Keratinocyte (primary cell): ENCODE measurements around the gene LYPD6. TPM values are rescaled to one million over a fixed set of nuclear protein-coding genes. Genes with fewer than 3 reads are reported as not detected.

Experiments used
- DNase-seq: peaks from one replicate; pipeline ENCODE4 v3.0.0-alpha.2; 2011; ENCODE audit warnings: low read depth, missing footprints, low spot score
- FAIRE-seq: peaks from 2 replicates; lab custom pipeline; 2011; peaks lifted over from hg19 to GRCh38; lab: Jason Lieb, UNC
- H2AFZ ChIP-seq: 2 replicates; pipeline ENCODE4 v1.6.0; 2012; ENCODE audit warnings: low read length, control low read depth, inconsistent platforms; ENCODE audit not compliant: control insufficient read depth
- H3K27ac ChIP-seq: 2 replicates; pipeline ENCODE4 v1.5.1; 2011; ENCODE audit warnings: low read length; ENCODE audit not compliant: control insufficient read depth, insufficient read depth
- H3K27me3 ChIP-seq: 3 replicates; pipeline ENCODE4 v1.6.0; 2011; ENCODE audit warnings: low read length; ENCODE audit not compliant: control insufficient read depth, insufficient read depth; ENCODE audit errors: extremely low read depth
- H3K36me3 ChIP-seq, 2 experiments: 2 replicates in 1 of 2; 3 replicates in 1 of 2; pipeline ENCODE4 v1.5.1; 2011; ENCODE audit warnings: low read length in 2 of 2, mild to moderate bottlenecking in 1 of 2; ENCODE audit not compliant: control insufficient read depth in 2 of 2, insufficient read depth in 2 of 2; ENCODE audit errors: extremely low read depth in 1 of 2
- H3K4me1 ChIP-seq: 3 replicates; pipeline ENCODE4 v1.5.1; 2011; ENCODE audit warnings: low read length; ENCODE audit not compliant: control insufficient read depth, insufficient read depth; ENCODE audit errors: extremely low read depth
- H3K4me2 ChIP-seq: 3 replicates; pipeline ENCODE4 v1.6.0; 2011; ENCODE audit warnings: low read depth, low read length; ENCODE audit not compliant: control insufficient read depth, insufficient read depth; ENCODE audit errors: extremely low read depth
- H3K4me3 ChIP-seq, 3 experiments: fragments of 200-600 bp in 1 of 3; sonication (generic) in 1 of 3; 2 replicates in 2 of 3; 3 replicates in 1 of 3; pipeline ENCODE4 v1.5.1; 2011 to 2016; ENCODE audit warnings: low read length in 3 of 3, mild to moderate bottlenecking in 3 of 3, control low read depth in 2 of 3, inconsistent platforms in 1 of 3, low read depth in 1 of 3, mixed read lengths in 1 of 3, mixed run types in 1 of 3, moderate library complexity in 1 of 3; ENCODE audit not compliant: control insufficient read depth in 2 of 3, insufficient read depth in 2 of 3; ENCODE audit errors: extremely low read depth in 1 of 3
- H3K79me2 ChIP-seq: 2 replicates; pipeline ENCODE4 v1.6.0; 2012; ENCODE audit warnings: low read length; ENCODE audit not compliant: control insufficient read depth, insufficient read depth
- H3K9ac ChIP-seq: 3 replicates; pipeline ENCODE4 v1.6.0; 2011; ENCODE audit warnings: low read length; ENCODE audit not compliant: control insufficient read depth, insufficient read depth; ENCODE audit errors: extremely low read depth
- H3K9me1 ChIP-seq: 3 replicates; pipeline ENCODE4 v1.6.0; 2011; ENCODE audit warnings: low read length; ENCODE audit not compliant: control insufficient read depth, insufficient read depth; ENCODE audit errors: extremely low read depth
- H3K9me3 ChIP-seq: 2 replicates; pipeline ENCODE4 v1.5.1; 2012; ENCODE audit warnings: low read depth, low read length; ENCODE audit not compliant: control insufficient read depth
- H4K20me1 ChIP-seq: 3 replicates; pipeline ENCODE4 v1.6.0; 2011; ENCODE audit warnings: low read length; ENCODE audit not compliant: control insufficient read depth, insufficient read depth; ENCODE audit errors: extremely low read depth
- EZH2 ChIP-seq: IDR thresholded peaks from one replicate; pipeline ENCODE4 v1.6.1; 2012; ENCODE audit warnings: inconsistent platforms, mild to moderate bottlenecking, low read length, moderate library complexity
- dilution Hi-C: fragments of 300-500 bp; cut with MboI; formaldehyde crosslinking; loops from one replicate; pipeline ENCODE4 v1.7.0; 2020; ENCODE audit warnings: low sequenced_read_pairs; ENCODE audit not compliant: extremely low pct_ligation_motif_present
- polyA plus RNA-seq, 5 experiments: library from polyadenylated mRNA; depleted of rRNA in 3 of 5; stranded (reverse) in 3 of 5; stranded (forward) in 1 of 5; unstranded in 1 of 5; fragments of >200 nt; gene quantifications; 1 replicate in 1 of 5; 2 replicates in 3 of 5; 3 replicates in 1 of 5; pipeline versions ENCODE4 v1.2.1 to v1.2.3, GENCODE V29; 2011 to 2012; ENCODE audit warnings: missing spikeins in 2 of 5, low read depth in 1 of 5, low replicate concordance in 1 of 5
- TF ChIP-seq, protein P1 (sequence below), 3 experiments: IDR thresholded peaks in 1 of 3; conservative IDR thresholded peaks in 1 of 3; optimal IDR thresholded peaks in 1 of 3; 2 replicates in 2 of 3; 3 replicates in 1 of 3; pipeline versions ENCODE3 to v1.5.1; 2011; ENCODE audit warnings: low read length in 3 of 3, mild to moderate bottlenecking in 3 of 3, moderate library complexity in 2 of 3, control low read depth in 1 of 3, inconsistent platforms in 1 of 3; ENCODE audit not compliant: insufficient read depth in 2 of 3; ENCODE audit errors: extremely low read depth in 1 of 3

Gene LYPD6
- polyA plus RNA-seq, 1 donor (not counting 4 experiments of a cell fraction or from before 2014, with no cell fraction given): 3.5 TPM

DNA sequence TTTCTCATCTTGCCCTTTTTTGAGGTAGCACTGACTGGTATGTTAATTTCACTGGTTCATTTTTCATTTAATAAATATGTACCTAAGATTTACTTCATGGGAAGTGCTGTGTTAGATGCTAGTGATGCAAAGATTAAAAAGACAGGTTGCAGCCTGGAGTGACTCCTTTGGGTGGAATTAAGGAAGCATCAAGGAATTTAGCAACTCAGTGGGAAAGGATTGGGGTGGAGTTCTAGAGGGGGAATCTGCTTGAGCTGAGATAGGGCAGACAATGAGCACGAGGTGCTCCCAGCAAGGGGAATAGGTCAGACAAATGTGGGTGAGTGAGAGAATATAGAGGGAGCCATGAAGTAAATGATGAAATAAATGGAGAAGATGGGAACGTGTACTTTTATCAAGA lies 57.0 kb downstream of the LYPD6 start:
- no peak overlapping the region for H3K9ac ChIP-seq
- no peaks in the 10 kb centered on the region for H4K20me1 ChIP-seq
- dilution Hi-C loops: no loop called here
- no peak overlapping the region for H3K27ac ChIP-seq
- H2AFZ ChIP-seq: no peak overlapping the region
- TF ChIP-seq, protein P1, sequence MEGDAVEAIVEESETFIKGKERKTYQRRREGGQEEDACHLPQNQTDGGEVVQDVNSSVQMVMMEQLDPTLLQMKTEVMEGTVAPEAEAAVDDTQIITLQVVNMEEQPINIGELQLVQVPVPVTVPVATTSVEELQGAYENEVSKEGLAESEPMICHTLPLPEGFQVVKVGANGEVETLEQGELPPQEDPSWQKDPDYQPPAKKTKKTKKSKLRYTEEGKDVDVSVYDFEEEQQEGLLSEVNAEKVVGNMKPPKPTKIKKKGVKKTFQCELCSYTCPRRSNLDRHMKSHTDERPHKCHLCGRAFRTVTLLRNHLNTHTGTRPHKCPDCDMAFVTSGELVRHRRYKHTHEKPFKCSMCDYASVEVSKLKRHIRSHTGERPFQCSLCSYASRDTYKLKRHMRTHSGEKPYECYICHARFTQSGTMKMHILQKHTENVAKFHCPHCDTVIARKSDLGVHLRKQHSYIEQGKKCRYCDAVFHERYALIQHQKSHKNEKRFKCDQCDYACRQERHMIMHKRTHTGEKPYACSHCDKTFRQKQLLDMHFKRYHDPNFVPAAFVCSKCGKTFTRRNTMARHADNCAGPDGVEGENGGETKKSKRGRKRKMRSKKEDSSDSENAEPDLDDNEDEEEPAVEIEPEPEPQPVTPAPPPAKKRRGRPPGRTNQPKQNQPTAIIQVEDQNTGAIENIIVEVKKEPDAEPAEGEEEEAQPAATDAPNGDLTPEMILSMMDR (optimal IDR thresholded peaks at IDR 0.05 in 1 of 3, IDR thresholded peaks at IDR 0.05 in 1 of 3, conservative IDR thresholded peaks at IDR 0.05 in 1 of 3; ENCODE audit: extremely low read depth in 1 of 3, insufficient read depth in 2 of 3, low read length in 3 of 3): no peak
- no peak for TF ChIP-seq EZH2
- H3K4me3 ChIP-seq: no peak overlapping the region
- no peaks in the 10 kb centered on the region for H3K27me3 ChIP-seq
- FAIRE-seq: no peak
- H3K9me3 ChIP-seq: no peaks in the 10 kb centered on the region
- no peaks in the 10 kb centered on the region for H3K9me1 ChIP-seq
- DNase-seq: no peak
- no peak overlapping the region for H3K4me2 ChIP-seq
- no peaks in the 10 kb centered on the region for H3K79me2 ChIP-seq
- no peaks in the 10 kb centered on the region for H3K36me3 ChIP-seq
- no peaks in the 10 kb centered on the region for H3K4me1 ChIP-seq

DNA sequence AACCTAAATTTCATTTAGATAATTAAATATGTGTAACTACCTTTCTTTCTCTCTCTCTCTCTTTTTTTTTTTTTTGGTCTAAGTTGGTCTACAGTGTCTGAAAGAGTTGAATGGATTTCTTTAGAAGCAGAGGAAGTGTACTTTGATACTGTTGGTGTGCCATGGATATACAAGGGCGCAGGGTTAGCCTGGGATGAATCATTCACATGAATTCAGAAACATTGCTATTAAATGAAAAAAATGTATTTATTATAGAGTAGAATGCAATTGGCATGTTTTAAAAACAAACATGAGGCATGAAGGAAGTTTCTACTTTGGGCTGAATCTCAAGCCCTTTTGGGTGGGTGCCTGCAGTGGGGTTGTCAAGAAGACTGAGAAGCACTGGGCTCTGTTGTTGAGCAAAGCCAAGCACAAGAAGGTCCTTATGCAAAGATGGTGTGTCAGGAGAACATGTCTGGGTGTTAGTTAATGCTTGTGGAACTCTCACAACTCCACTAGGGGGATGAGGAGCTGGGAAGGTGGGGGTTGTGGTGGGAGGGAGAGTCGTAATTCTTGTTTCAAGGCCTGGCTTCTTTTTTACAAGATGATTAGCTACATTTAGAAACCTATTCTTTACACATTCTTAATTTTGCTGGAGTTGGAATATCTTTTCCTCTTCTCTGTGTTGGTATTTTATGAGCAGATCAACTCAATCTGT lies 57.9 kb downstream of the LYPD6 start:
- TF ChIP-seq, protein P1 (optimal IDR thresholded peaks at IDR 0.05 in 1 of 3, IDR thresholded peaks at IDR 0.05 in 1 of 3, conservative IDR thresholded peaks at IDR 0.05 in 1 of 3; ENCODE audit: extremely low read depth in 1 of 3, insufficient read depth in 2 of 3, low read length in 3 of 3): peak in 2 of 3 experiments; percentile 8 to 14
- no peak for TF ChIP-seq EZH2
- dilution Hi-C loops: no loop called here
- no peak for FAIRE-seq

More for the DNA sequence above, 57.9 kb downstream of the LYPD6 start:
- no peaks in the 10 kb centered on the region for H3K9me3 ChIP-seq
- no peaks in the 10 kb centered on the region for H3K4me1 ChIP-seq
- H4K20me1 ChIP-seq: no peaks in the 10 kb centered on the region
- no peak overlapping the region for H2AFZ ChIP-seq
- DNase-seq: no peak
- H3K79me2 ChIP-seq: no peaks in the 10 kb centered on the region
- no peak overlapping the region for H3K9ac ChIP-seq
- no peak overlapping the region for H3K27ac ChIP-seq
- no peaks in the 10 kb centered on the region for H3K36me3 ChIP-seq
- H3K9me1 ChIP-seq: no peaks in the 10 kb centered on the region
- H3K4me2 ChIP-seq: no peak overlapping the region
- no peak overlapping the region for H3K4me3 ChIP-seq
- no peaks in the 10 kb centered on the region for H3K27me3 ChIP-seq
